SIG-M5 treated with dmso at 0.1 percent for 504 hours (cell line): Measurements from ENCODE around the gene JARID2.

ENCODE experiments used
- DNase-seq: peaks from one replicate; lab custom pipeline; 2025; ENCODE audit not compliant: unreplicated experiment; lab: John Stamatoyannopoulos, UW

Gene JARID2

DNA sequence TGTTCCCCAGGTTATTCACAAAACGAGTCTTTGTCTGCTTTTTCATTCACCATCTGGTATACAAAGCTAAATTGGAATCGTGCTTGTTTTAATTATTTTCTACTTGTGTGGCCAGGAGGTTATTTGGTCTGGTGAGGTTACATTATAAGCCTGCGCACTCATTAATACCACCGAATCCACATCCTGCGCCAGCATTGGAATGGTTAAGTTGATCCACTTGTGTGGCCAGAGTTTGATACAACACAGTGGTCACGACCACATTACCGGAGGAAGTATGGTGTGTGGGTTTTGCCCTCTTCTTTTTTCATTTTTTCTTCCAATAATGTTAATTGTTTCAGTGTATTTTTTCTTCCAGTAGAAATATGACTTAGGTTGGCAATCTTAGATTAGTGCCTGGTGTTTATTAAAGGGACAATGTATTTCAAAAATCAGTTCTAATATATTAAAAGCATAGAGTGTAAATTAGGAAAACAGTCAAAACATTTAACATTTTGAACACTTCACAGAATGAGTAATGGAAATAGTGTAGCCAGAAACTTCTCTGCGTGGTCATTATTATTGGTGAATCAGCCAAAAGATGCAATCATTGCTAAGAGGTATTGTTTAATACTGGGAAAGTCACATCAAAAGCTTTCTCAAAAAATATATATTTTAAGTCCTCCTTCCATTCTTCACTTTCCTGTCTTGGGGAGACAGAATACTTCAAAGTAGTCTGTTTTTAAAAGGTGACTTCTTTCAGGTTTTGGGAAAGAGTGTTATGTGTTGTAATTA is 84.5 kb downstream of the JARID2 start:
- DNase-seq: no peak

GRCh38 chr6:15331143-15331542 is 85.3 kb downstream of the JARID2 start:
- no peak for DNase-seq

- DNase-seq: no peak
Measured at GRCh38 chr6:15331629-15332251, 85.9 kb downstream of the JARID2 start.

DNA sequence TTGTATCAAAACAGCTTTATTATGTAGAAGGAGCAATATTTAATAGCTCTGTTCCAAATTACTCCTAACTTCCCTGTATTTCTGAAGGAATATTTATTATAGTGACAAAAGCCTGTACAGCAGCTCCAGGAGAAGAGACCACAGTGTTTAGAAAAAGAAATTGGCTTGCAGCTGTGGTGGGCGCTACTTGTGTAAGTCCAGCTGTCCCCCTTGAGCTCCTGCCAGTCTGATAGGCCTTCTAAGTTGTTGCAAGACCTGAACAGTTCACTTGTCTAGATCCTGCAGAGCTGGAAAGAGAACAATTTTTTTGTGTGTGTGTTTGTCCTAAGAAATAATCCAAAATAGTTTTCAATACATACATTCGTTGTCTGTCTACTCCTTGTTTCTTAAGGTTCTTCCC is 86.6 kb downstream of the JARID2 start:
- DNase-seq: no peak

DNA sequence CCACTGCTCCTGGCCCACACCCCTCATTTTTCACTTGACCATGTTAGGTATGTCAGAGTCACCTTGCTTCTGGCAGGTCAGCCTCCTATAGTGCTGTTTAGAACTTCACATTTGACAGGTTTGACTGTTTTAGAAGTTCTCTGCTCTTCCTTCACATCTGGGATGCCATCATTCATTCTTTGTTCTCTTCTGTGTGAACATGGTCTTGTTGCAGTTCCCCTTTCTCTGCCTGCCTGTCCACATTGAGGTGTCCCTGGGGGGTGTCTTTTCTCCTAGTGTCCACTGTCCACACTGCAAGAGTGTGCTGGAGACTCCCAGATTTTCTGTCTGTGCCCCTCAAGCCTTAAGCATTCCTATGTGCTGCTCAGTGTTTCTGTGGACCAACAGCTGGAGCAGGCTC is 89.5 kb downstream of the JARID2 start:
- DNase-seq: no peak

DNA sequence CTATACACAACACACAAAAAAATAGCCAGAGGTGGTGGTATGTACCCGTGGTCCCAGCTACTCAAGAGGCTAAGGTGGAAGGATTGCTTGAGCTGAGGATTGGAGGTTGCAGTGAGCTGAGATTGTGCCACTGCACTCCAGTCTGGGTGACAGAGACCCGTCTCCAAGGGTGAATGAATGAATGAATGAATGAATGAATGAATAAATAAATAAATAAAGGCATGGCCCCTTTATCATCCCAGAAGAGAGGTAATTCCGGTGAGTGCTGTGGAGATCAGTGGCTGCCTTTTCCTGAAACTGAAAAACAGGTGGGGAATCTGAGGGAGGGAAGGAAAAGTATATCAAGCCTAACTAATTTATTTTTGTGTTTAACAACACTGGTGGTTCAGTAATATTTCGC is 90.0 kb downstream of the JARID2 start:
- no peak for DNase-seq

DNA sequence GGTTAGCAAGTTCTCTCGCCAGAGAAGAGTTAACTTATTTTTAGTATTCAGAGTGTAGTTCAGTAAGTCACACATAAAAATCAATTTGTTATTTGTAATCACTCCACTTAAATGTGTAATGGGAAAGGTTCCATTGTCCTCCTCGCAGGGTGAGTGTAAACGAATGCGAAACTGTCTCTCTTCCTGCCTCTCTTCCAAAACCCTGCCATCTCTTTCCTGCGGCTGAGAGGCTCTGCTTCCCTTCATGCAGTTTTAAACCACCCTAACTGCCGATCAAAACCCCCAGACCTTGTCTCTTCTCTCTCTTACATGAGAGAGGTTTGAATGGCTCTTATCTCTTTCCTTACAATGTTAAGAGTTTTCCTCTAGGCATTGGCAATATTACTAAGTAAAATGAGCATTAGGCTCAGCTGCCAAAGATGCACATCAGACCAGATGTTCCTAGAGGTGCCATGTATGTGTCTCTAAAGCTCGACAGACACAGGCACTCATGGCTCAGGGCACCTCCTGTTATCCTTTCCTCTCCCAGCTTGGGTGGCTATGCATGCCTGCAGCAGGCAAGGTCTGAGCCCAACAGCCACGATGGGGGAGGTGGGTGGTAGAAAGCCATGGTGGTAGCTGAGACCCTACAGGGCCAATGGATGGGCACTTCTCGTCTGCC is 91.2 kb downstream of the JARID2 start:
- DNase-seq: no peak

GRCh38 chr6:15337582-15337981 is 91.7 kb downstream of the JARID2 start:
- DNase-seq: no peak

DNA sequence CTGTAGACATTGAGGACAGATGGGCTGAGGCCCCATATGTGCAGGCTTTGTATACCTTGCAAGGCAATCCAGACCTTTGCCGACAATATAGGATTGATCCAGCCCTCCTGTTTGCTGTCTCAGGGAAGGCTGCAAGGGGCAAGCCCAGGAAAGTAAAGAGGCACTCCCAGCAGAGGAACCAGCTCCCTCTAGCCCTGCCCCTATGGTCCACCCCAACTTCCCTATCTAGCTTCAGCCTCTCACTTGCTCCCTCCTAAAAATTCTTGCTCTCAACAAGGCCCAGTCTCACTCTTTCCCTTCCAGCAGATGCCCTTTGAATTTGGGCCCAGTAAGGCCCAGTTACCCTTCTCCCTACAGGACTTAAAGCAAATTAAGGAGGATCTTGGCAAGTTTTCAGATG is 92.6 kb downstream of the JARID2 start:
- DNase-seq: no peak

- no peak for DNase-seq
Measured at GRCh38 chr6:15339081-15339480, 93.2 kb downstream of the JARID2 start.

DNA sequence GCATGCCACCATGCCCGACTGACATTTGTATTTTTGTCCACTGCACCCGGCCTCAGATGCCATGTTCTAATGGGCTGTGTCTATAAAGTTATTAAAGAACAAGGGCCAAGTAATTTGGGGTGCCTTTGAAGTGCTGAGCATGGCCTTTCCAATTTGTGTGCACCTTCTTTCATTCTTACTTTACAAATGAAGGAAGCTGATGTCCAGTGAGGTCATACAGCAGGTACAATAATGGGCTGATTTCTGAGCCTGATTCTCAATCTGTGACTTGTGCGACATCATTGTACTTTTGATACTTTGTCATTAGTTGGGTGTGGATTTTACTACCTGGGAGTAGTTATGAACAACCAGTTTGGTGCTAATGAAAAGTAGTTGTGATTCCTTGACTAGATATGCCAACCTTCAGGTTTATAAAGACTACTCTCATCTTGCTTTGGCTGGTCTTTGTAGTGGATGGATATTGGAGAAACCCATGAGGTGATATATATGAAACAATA is 94.3 kb downstream of the JARID2 start:
- no peak for DNase-seq

GRCh38 chr6:15340775-15341174 is 94.9 kb downstream of the JARID2 start:
- peak; percentile 21 for DNase-seq

DNA sequence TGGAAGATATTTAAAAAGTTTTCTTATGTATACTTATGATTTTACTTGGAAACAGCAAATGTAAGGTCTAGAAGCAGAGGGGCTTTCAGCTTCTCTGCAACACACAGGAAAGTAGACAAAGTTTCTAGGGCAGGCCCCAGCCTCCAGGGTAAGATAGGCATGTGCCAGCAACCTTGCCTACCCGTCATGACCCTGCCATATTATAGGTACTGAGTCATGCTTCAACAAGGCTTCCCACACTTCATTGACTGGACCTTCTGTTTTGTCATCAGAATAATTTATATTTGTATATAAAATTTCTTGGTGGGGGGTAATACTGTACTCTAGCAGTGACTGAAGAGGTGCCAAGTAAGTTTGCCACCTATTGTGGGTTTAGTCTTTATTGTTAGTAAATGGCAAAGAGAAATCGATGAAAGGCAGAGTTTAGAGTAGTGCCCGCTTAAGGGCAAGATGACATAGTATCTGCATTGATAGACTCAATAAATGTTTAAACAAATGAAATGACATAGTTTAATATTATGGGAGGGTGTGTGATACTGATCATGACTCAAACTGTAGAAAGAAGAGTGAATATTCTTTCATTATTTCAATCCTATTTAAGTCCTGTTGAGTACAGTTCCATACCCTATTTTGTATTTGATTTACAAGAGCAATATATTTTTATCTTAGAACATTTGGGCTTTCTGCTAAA is 95.6 kb downstream of the JARID2 start:
- DNase-seq: no peak

GRCh38 chr6:15342114-15342513 is 96.2 kb downstream of the JARID2 start:
- no peak for DNase-seq

DNA sequence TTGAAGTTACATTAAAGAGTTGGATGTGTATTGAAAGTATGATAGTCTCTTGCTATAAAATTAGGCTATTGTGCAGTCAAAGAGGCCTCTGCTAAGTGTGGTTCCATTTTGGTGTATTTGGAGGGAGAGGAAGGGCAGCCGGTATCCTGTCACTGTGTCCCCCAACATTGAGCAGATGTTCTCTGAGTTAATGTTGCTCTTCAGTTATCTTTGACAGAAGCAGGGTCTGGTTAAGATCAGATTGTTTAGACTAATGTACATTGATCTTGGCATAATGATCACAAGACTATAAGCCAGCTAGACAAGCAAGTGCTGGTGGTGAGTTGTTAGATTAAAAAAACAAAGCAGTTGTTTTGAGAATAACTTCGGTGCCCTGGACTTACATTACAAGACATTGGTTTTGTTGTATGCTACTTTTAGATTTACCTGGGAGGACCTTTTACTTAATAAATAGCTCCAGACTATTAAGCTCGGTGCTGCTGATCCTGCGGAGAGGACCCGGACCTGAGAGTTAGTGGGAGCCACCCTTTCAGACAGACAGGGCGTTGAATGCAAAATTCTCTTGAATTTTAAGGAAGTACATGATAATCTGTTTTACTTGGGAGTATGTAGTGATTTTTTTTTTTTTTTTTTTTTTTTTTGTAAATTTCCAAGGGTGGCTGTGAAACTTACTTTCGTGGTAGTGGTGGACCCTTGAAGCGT is 97.8 kb downstream of the JARID2 start:
- no peak for DNase-seq

GRCh38 chr6:15344192-15344519 is 98.3 kb downstream of the JARID2 start:
- DNase-seq: no peak

DNA sequence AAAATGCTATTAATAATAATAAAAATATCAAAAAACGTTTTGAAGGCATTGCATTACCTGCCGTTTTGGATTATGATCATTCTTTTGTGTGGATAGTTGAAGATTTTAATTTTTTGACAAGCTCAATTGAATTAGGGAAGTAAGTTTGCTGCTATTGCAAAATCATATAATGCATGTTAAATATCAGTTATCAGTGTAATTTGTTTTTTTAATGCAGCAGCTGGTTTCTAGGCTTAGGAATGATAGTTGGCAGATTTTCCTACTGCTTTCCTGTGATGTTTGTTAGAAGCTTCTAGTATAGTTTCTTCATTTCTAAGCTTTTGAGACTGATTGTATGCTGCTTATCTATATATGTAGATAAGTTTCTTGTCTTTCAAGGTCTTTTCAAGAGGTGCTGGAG is 99.0 kb downstream of the JARID2 start:
- DNase-seq: no peak

- no peak for DNase-seq
Measured at GRCh38 chr6:15346315-15346714, 100.4 kb downstream of the JARID2 start.

- no peak for DNase-seq
Measured at GRCh38 chr6:15348528-15348927, 102.7 kb downstream of the JARID2 start.

GRCh38 chr6:15349379-15349778 is 103.5 kb downstream of the JARID2 start:
- DNase-seq: no peak
